ENCODE data around the gene UBR4. TPM values are rescaled to one million over a fixed set of nuclear protein-coding genes. Genes with fewer than 3 reads are reported as not detected.

The UBR4 gene
- total RNA-seq, 1 experiment from 2014 or later, result 107 TPM

GRCh38 chr1:19187852-19188251 is 22.2 kb downstream of the UBR4 start:
- ATAC-seq (no peak), DNase-seq (ENCODE audit: low read depth, low spot score) (no peak)
- H3K79me2 ChIP-seq (ENCODE audit: insufficient read depth, low read length), result peaks cover 20% of the 10 kb centered on the region
- no peak overlapping the region for H3K4me2 ChIP-seq (ENCODE audit: low read length)
- POLR2A ChIA-PET, result no interaction called here
- H3K4me1 ChIP-seq (ENCODE audit: control insufficient read depth in 1 of 2, insufficient read depth in 2 of 2, low read length in 2 of 2), result no peaks in the 10 kb centered on the region
- RAD21 ChIA-PET (ENCODE audit: low non-redundant PET in 1 of 2, low total read pairs in 2 of 2, uncharacterized antibody in 2 of 2, unreplicated experiment in 2 of 2), result no interaction called here
- H3K4me3 ChIP-seq (replicated peaks in 1 of 2; ENCODE audit: low read depth in 1 of 2, low read length in 2 of 2), result no peak overlapping the region
- H3K9me3 ChIP-seq (ENCODE audit: control insufficient read depth in 1 of 2, insufficient read depth in 1 of 2, low read depth in 1 of 2, low read length in 2 of 2), result no peaks in the 10 kb centered on the region
- H3K27me3 ChIP-seq (ENCODE audit: insufficient read depth, low read length), result no peaks in the 10 kb centered on the region
- BruUV-seq (replicated peaks), result no TSS peak
- CTCF ChIA-PET, result no interaction called here
- intact Hi-C loops (cut with micrococcal nuclease), result no loop called here
- peaks cover 66 to 72% of the 10 kb centered on the region in 2 experiments for H3K36me3 ChIP-seq (ENCODE audit: control insufficient read depth in 1 of 2, insufficient read depth in 2 of 2, low read length in 2 of 2)
- no peak for TF ChIP-seq ATF3 (IDR thresholded peaks at IDR 0.05)
- no peak for TF ChIP-seq SIN3A (IDR thresholded peaks at IDR 0.05; ENCODE audit: low read depth)
- no peak for TF ChIP-seq TCF7L2 (IDR thresholded peaks at IDR 0.05; ENCODE audit: borderline replicate concordance, extremely low read depth, insufficient read depth, insufficient read length)
- TF ChIP-seq ZBTB33 (IDR thresholded peaks at IDR 0.05; ENCODE audit: extremely low read depth, insufficient replicate concordance, low read length), result no peak
- no peak for TF ChIP-seq REST (IDR thresholded peaks at IDR 0.05; ENCODE audit: low read depth)
- no peak for TF ChIP-seq RAD21 (IDR thresholded peaks at IDR 0.05; ENCODE audit: low read depth)
- TF ChIP-seq POLR2AphosphoS5 (IDR thresholded peaks at IDR 0.05; ENCODE audit: low read depth, low read length), result no peak
- TF ChIP-seq SP1 (IDR thresholded peaks at IDR 0.05; ENCODE audit: low read depth), result no peak
- no peak for TF ChIP-seq ELF1 (IDR thresholded peaks at IDR 0.05; ENCODE audit: borderline replicate concordance, low read depth)
- no peak for TF ChIP-seq FOSL1 (IDR thresholded peaks at IDR 0.05; ENCODE audit: low read depth)
- no peak for TF ChIP-seq YY1 (IDR thresholded peaks at IDR 0.05; ENCODE audit: extremely low read depth, insufficient replicate concordance, low read depth, low read length)
- TF ChIP-seq MAX (IDR thresholded peaks at IDR 0.05), result no peak
- no peak for TF ChIP-seq CTCF (IDR thresholded peaks at IDR 0.05 in 2 of 3, conservative IDR thresholded peaks at IDR 0.05 in 1 of 3; ENCODE audit: borderline replicate concordance in 1 of 3, insufficient read depth in 1 of 3, low read depth in 2 of 3, low read length in 2 of 3)
- TF ChIP-seq EGR1 (IDR thresholded peaks at IDR 0.05; ENCODE audit: low read depth), result no peak
- H3K27ac ChIP-seq (ENCODE audit: low read depth, low read length), result no peak overlapping the region
- H3K9me2 ChIP-seq (ENCODE audit: insufficient read depth), result no peaks in the 10 kb centered on the region
- H4K20me1 ChIP-seq (ENCODE audit: insufficient read depth), result no peaks in the 10 kb centered on the region
- H3K9ac ChIP-seq (ENCODE audit: low read length), result no peak overlapping the region
- no peak overlapping the region for H2AFZ ChIP-seq (ENCODE audit: low read depth, low read length, poor library complexity, severe bottlenecking)

Measured in HCT116 (cell line).